ENCODE results near the gene AOC1.
"Not testable (repeated sequence)": the region's sequence is repeated elsewhere in the genome, so short reads cannot be mapped to it uniquely, and the experiment has no call there.

AOC1 gene

GRCh38 chr7:150901160-150902035 is 49.1 kb downstream of the AOC1 start:
- DNase-seq: no peak

- DNase-seq: no peak
Observed at GRCh38 chr7:150902078-150903033, 50.0 kb downstream of the AOC1 start.

DNA sequence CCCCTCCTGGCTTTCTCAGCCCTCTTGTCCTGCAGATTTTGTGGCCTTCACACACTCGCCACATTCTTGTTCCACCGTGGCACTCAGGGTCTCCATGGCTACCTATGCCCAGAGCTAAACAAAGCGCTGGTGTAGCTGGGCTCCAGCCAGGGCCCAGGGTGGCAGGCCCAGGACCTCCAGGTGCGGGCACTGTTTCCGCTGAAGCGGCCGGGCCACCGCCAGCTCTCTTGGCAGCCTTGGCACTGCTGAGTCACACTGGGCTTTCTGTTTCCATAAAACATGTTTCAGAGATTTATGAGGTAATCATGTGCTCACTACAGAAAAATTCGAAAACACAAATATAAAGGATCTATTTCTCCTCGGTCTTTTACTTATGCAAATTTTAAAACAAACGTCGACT is 51.3 kb downstream of the AOC1 start:
- no peak for DNase-seq

GRCh38 chr7:150904011-150904909 is 51.9 kb downstream of the AOC1 start:
- DNase-seq: no peak

DNA sequence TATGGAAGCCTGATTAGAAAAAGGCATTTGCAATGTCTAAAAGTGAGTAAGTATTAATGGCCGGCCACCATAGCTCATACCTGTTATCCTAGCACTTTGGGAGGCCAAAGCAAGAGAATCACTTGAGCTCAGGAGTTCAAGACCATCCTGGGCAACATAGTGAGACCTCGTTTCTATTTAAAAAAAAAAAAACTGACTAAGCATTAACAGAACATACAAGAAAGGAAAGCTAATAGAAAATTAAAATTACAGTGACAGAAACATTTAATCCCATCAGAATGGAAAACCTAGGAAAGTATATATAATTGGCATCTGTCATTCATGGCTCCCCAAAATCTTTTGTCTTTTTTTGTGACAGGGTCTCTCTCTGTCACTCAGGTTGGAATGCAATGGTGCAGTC is 55.9 kb downstream of the AOC1 start:
- DNase-seq: no peak

- DNase-seq: no peak
Observed at GRCh38 chr7:150909200-150909995, 57.1 kb downstream of the AOC1 start.

- not testable (repeated sequence) for DNase-seq
Observed at GRCh38 chr7:150910305-150910995, 58.1 kb downstream of the AOC1 start.

DNA sequence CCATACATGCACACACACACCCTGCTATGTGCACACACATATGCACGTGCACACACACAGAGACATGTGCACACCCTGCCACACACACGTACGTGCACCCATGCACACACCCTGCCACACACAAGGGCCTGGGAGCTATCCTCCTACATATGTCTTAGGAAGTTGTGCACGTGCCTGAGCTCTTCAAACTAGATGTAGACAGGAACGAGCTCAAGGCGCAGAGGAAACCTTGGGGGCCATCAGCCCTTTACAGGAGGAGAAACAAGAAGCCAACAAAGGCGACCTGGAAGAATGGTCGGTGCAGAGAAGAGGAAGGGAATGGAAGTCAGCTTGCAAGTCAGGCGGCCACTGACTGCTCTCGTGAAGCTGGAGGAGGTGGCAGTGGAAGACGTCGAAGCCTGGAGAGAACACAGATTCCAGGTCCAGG is 58.7 kb downstream of the AOC1 start:
- no peak for DNase-seq
